GM19467 (cell line): ENCODE results near the gene AP3B1.
"Not testable (repeated sequence)": the region's sequence is repeated elsewhere in the genome, so short reads cannot be mapped to it uniquely, and the experiment has no call there.

Experiments
- ATAC-seq: cut with Tn5 transposase; IDR thresholded peaks from one replicate; pipeline ENCODE4 v1.9.1; 2021; ENCODE audit warnings: mild to moderate bottlenecking, moderate library complexity; ENCODE audit not compliant: unreplicated experiment

Gene AP3B1

GRCh38 chr5:78251663-78252284 is 42.7 kb downstream of the AP3B1 start:
- no peak for ATAC-seq

- no peak for ATAC-seq
Measured at GRCh38 chr5:78245136-78245535, 49.4 kb downstream of the AP3B1 start.

GRCh38 chr5:78243639-78244038 is 50.9 kb downstream of the AP3B1 start:
- no peak for ATAC-seq

GRCh38 chr5:78243091-78243490 is 51.4 kb downstream of the AP3B1 start:
- ATAC-seq: no peak

GRCh38 chr5:78242001-78242400 is 52.5 kb downstream of the AP3B1 start:
- no peak for ATAC-seq

- no peak for ATAC-seq
Measured at GRCh38 chr5:78237911-78238310, 56.6 kb downstream of the AP3B1 start.

GRCh38 chr5:78236046-78236445 is 58.5 kb downstream of the AP3B1 start:
- ATAC-seq: no peak

GRCh38 chr5:78235289-78235688 is 59.2 kb downstream of the AP3B1 start:
- no peak for ATAC-seq

- no peak for ATAC-seq
Measured at GRCh38 chr5:78234804-78235203, 59.7 kb downstream of the AP3B1 start.

GRCh38 chr5:78232163-78232562 is 62.3 kb downstream of the AP3B1 start:
- ATAC-seq: no peak

- ATAC-seq: no peak
Measured at GRCh38 chr5:78224358-78224757, 70.1 kb downstream of the AP3B1 start.

GRCh38 chr5:78221964-78222451 is 72.5 kb downstream of the AP3B1 start:
- ATAC-seq: peak; percentile 99

GRCh38 chr5:78221467-78221866 is 73.0 kb downstream of the AP3B1 start:
- ATAC-seq: no peak

GRCh38 chr5:78215972-78216371 is 78.5 kb downstream of the AP3B1 start:
- no peak for ATAC-seq

- no peak for ATAC-seq
Measured at GRCh38 chr5:78215565-78215964, 78.9 kb downstream of the AP3B1 start.

- ATAC-seq: no peak
Measured at GRCh38 chr5:78213799-78214198, 80.7 kb downstream of the AP3B1 start.

GRCh38 chr5:78211052-78211451 is 83.4 kb downstream of the AP3B1 start:
- ATAC-seq: no peak

- no peak for ATAC-seq
Measured at GRCh38 chr5:78204241-78204640, 90.3 kb downstream of the AP3B1 start.

GRCh38 chr5:78203815-78204214 is 90.7 kb downstream of the AP3B1 start:
- ATAC-seq: no peak

GRCh38 chr5:78190402-78190801 is 104.1 kb downstream of the AP3B1 start:
- no peak for ATAC-seq

GRCh38 chr5:78188681-78189080 is 105.8 kb downstream of the AP3B1 start:
- not testable (repeated sequence) for ATAC-seq

- ATAC-seq: no peak
Measured at GRCh38 chr5:78187172-78187571, 107.3 kb downstream of the AP3B1 start.

- no peak for ATAC-seq
Measured at GRCh38 chr5:78182838-78183237, 111.7 kb downstream of the AP3B1 start.
